Measurements from ENCODE around the gene CCT8. TPM values are rescaled to one million over a fixed set of nuclear protein-coding genes. Genes with fewer than 3 reads are reported as not detected.
"Not testable (repeated sequence)": the region's sequence is repeated elsewhere in the genome, so short reads cannot be mapped to it uniquely, and the experiment has no call there.

CCT8 gene
- total RNA-seq, 1 experiment from 2014 or later = 221 TPM

DNA sequence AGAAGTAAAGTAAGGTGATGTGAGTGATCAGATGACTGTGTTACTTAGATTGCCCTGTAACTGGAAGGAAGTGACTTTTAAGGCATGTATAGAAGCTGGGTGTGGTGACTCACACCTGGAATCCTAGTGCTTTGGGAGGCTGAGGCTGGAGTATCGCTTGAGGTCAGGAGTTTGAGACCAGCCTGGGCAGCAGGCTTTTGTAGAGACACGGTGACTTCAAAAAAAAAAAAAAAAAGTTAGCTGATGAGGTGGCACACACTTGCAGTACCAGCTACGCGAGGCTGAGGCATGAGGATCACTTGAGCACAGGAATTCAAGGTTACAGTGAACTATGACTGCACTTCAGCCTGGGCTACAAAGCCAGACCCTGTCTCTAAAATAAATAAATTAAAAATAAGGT lies 51.3 kb downstream of the CCT8 start:
- Mint-ChIP-seq H3K27me3 (ENCODE audit: insufficient read depth, unreplicated experiment) (no peaks in the 10 kb centered on the region), H3K9me3 (ENCODE audit: unreplicated experiment) (no peaks in the 10 kb centered on the region), H3K4me3 (ENCODE audit: unreplicated experiment) (no peak overlapping the region), H3K36me3 (ENCODE audit: insufficient read depth, unreplicated experiment) (peaks cover 6% of the 10 kb centered on the region), H3K27ac (ENCODE audit: low read depth, unreplicated experiment) (no peak overlapping the region), H3K4me1 (ENCODE audit: insufficient read depth, unreplicated experiment) (peaks cover 24% of the 10 kb centered on the region)
- ChIA-PET POLR2A (interaction anchor here (0.6 to 7.7 kb wide), 4 partner anchors 9 to 50 kb away, joined by 3 to 126 read pairs (median 36); partner anchors contain the start of genes CCT8 and LTN1), CTCF (interaction anchor here (0.6 to 0.7 kb wide), 2 partner anchors 51 to 102 kb away, joined by 3 read pairs; no protein-coding TSS in a partner anchor)
- no TSS peak for BruUV-seq (replicated peaks)
- intact Hi-C loops (cut with micrococcal nuclease) = no loop called here
- DNase-seq (ENCODE audit: unreplicated experiment) = no peak
- TF ChIP-seq, protein P1, sequence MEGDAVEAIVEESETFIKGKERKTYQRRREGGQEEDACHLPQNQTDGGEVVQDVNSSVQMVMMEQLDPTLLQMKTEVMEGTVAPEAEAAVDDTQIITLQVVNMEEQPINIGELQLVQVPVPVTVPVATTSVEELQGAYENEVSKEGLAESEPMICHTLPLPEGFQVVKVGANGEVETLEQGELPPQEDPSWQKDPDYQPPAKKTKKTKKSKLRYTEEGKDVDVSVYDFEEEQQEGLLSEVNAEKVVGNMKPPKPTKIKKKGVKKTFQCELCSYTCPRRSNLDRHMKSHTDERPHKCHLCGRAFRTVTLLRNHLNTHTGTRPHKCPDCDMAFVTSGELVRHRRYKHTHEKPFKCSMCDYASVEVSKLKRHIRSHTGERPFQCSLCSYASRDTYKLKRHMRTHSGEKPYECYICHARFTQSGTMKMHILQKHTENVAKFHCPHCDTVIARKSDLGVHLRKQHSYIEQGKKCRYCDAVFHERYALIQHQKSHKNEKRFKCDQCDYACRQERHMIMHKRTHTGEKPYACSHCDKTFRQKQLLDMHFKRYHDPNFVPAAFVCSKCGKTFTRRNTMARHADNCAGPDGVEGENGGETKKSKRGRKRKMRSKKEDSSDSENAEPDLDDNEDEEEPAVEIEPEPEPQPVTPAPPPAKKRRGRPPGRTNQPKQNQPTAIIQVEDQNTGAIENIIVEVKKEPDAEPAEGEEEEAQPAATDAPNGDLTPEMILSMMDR (IDR thresholded peaks at IDR 0.05; ENCODE audit: unreplicated experiment) = no peak

DNA sequence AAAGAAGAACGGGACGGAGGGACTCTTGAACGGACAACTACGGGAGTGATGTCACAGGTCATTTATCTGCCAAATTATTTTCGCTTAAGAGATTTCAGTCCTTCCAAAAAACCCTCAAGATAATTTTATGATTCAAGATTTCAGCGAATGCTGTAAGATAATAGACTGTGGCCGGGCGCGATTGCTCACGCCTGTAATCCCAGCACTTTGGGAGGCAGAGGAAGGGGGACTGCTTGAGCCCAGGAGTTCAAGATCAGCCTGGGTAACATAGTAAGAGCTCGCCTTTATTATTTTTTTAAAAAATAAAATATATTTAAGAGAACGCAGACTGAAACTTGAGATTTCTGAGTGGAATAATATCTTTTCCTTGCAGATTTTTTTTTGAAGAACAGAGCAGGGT lies 54.9 kb downstream of the CCT8 start:
- POLR2A ChIA-PET = interaction anchor here (0.8 to 4.7 kb wide), 12 partner anchors 8 to 300 kb away, joined by 3 to 76 read pairs (median 5); partner anchors contain the start of genes CCT8 and LTN1
- Mint-ChIP-seq H3K4me1 (ENCODE audit: insufficient read depth, unreplicated experiment) (peaks cover 11% of the 10 kb centered on the region), H3K36me3 (ENCODE audit: insufficient read depth, unreplicated experiment) (peaks cover 6% of the 10 kb centered on the region), H3K27me3 (ENCODE audit: insufficient read depth, unreplicated experiment) (no peaks in the 10 kb centered on the region), H3K27ac (ENCODE audit: low read depth, unreplicated experiment) (peak overlapping the region; percentile 81), H3K9me3 (ENCODE audit: unreplicated experiment) (no peaks in the 10 kb centered on the region), H3K4me3 (ENCODE audit: unreplicated experiment) (peak overlapping the region; percentile 75)
- intact Hi-C loops (cut with micrococcal nuclease) = no loop called here
- TF ChIP-seq, protein P1 (IDR thresholded peaks at IDR 0.05; ENCODE audit: unreplicated experiment) = no peak
- no TSS peak for BruUV-seq (replicated peaks)
- no peak for DNase-seq (ENCODE audit: unreplicated experiment)
- CTCF ChIA-PET = interaction anchor here (0.6 to 1.1 kb wide), 3 partner anchors 16 to 103 kb away, joined by 3 to 5 read pairs (median 4); no protein-coding TSS in a partner anchor

DNA sequence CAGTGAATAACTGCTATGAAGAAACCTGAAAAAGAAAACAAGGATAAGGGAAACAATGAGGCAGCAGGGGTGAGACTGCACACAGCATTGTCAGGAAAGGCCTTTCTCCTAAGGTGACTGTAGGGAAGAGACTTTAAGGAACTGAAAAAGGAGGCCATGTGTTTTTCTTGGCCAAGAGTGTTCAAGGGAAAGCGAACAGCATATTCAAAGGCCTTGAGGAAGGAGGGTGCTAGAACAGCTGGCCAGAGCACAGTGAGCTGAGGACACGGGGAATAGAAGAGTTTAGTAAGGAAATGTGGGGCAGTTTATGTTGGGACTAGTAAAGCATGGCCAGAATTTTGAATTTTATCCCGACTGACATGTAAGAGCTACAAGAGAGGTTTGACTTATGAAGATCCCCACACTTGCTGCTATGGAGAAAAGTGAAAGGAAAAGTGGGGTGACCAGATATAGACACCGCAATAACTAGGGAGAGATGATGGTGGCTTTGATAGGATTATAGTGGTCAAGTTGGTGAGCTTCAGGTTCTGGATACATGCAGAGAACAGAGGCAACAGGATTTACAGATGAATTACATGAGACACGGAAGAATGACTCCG lies 55.7 kb downstream of the CCT8 start:
- ChIA-PET POLR2A (interaction anchor here (1.0 to 4.7 kb wide), 10 partner anchors 9 to 301 kb away, joined by 3 to 76 read pairs (median 8); partner anchors contain the start of genes CCT8 and LTN1), CTCF (interaction anchor here (0.9 kb wide), 1 partner anchor 51 kb away, joined by 5 read pairs; no protein-coding TSS in a partner anchor)
- Mint-ChIP-seq H3K4me1 (ENCODE audit: insufficient read depth, unreplicated experiment) (peaks cover 11% of the 10 kb centered on the region), H3K27ac (ENCODE audit: low read depth, unreplicated experiment) (peak overlapping the region; percentile 81), H3K9me3 (ENCODE audit: unreplicated experiment) (no peaks in the 10 kb centered on the region), H3K4me3 (ENCODE audit: unreplicated experiment) (peak overlapping the region; percentile 75), H3K27me3 (ENCODE audit: insufficient read depth, unreplicated experiment) (no peaks in the 10 kb centered on the region), H3K36me3 (ENCODE audit: insufficient read depth, unreplicated experiment) (peaks cover 6% of the 10 kb centered on the region)
- intact Hi-C loops (cut with micrococcal nuclease) = no loop called here
- BruUV-seq (replicated peaks) = no TSS peak
- DNase-seq (ENCODE audit: unreplicated experiment) = no peak
- TF ChIP-seq, protein P1 (IDR thresholded peaks at IDR 0.05; ENCODE audit: unreplicated experiment) = no peak

- intact Hi-C loops (cut with micrococcal nuclease); POLR2A ChIA-PET; CTCF ChIA-PET: not testable (repeated sequence)
Measured at GRCh38 chr21:29011236-29011635, 62.2 kb downstream of the CCT8 start.

More at GRCh38 chr21:29011236-29011635, 62.2 kb downstream of the CCT8 start:
- H3K9me3 Mint-ChIP-seq (ENCODE audit: unreplicated experiment); H3K4me3 Mint-ChIP-seq (ENCODE audit: unreplicated experiment); H3K4me1 Mint-ChIP-seq (ENCODE audit: insufficient read depth, unreplicated experiment); DNase-seq (ENCODE audit: unreplicated experiment); H3K27ac Mint-ChIP-seq (ENCODE audit: low read depth, unreplicated experiment); H3K27me3 Mint-ChIP-seq (ENCODE audit: insufficient read depth, unreplicated experiment); BruUV-seq (replicated peaks): not testable (repeated sequence)
- peaks cover 23% of the 10 kb centered on the region for H3K36me3 Mint-ChIP-seq (ENCODE audit: insufficient read depth, unreplicated experiment)

Data from MCF 10A (cell line).